ENCODE measurements around the gene CFAP97D2.

CFAP97D2 gene

DNA sequence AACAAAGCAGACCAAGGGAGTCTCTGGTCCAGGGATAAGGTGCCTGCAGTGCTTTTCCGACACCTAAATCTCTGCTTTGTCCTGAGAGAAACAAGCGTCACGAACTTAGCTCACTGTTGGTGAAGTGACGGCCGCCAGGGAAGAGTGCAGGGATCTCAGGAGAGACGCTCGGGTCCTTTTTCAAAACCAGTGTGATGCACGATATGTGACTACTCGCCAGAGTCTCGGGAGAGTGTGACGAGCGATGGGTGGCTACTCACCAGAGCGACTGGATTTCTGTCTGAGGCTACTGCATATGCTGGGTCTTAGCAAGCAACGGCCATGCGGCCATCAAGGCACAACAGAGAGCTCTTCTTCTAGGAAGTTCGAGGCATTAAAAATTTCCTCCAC is 16.5 kb upstream of the CFAP97D2 start:
- no peak overlapping the region for H3K4me3 ChIP-seq (replicated peaks; ENCODE audit: low read depth, low read length)
- TF ChIP-seq, protein P1, sequence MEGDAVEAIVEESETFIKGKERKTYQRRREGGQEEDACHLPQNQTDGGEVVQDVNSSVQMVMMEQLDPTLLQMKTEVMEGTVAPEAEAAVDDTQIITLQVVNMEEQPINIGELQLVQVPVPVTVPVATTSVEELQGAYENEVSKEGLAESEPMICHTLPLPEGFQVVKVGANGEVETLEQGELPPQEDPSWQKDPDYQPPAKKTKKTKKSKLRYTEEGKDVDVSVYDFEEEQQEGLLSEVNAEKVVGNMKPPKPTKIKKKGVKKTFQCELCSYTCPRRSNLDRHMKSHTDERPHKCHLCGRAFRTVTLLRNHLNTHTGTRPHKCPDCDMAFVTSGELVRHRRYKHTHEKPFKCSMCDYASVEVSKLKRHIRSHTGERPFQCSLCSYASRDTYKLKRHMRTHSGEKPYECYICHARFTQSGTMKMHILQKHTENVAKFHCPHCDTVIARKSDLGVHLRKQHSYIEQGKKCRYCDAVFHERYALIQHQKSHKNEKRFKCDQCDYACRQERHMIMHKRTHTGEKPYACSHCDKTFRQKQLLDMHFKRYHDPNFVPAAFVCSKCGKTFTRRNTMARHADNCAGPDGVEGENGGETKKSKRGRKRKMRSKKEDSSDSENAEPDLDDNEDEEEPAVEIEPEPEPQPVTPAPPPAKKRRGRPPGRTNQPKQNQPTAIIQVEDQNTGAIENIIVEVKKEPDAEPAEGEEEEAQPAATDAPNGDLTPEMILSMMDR (IDR thresholded peaks at IDR 0.05; ENCODE audit: low read length, missing control alignments): no peak
- DNase-seq (ENCODE audit: low read depth): no peak

DNA sequence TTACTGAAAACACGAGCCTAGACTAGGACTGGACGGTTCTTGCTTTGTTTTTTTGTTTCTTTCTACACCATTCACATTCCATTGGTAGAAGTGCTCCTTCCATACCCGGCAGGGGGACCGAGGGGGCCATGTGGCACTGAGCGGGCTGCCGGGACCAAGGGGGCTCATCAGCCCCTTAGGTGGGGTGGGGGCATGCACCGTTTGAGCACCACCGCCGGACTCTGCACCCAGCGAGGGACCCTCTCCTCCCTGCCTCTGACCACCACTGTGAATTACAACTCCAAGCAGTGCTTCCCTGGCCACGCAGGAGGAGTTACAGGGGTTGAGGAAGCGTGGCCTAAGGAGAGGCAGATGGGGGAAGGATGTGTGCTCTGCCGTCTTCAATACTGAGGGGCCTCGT is 15.0 kb upstream of the CFAP97D2 start:
- DNase-seq (ENCODE audit: low read depth): no peak
- no peak overlapping the region for H3K4me3 ChIP-seq (replicated peaks; ENCODE audit: low read depth, low read length)
- TF ChIP-seq, protein P1 (IDR thresholded peaks at IDR 0.05; ENCODE audit: low read length, missing control alignments): no peak

DNA sequence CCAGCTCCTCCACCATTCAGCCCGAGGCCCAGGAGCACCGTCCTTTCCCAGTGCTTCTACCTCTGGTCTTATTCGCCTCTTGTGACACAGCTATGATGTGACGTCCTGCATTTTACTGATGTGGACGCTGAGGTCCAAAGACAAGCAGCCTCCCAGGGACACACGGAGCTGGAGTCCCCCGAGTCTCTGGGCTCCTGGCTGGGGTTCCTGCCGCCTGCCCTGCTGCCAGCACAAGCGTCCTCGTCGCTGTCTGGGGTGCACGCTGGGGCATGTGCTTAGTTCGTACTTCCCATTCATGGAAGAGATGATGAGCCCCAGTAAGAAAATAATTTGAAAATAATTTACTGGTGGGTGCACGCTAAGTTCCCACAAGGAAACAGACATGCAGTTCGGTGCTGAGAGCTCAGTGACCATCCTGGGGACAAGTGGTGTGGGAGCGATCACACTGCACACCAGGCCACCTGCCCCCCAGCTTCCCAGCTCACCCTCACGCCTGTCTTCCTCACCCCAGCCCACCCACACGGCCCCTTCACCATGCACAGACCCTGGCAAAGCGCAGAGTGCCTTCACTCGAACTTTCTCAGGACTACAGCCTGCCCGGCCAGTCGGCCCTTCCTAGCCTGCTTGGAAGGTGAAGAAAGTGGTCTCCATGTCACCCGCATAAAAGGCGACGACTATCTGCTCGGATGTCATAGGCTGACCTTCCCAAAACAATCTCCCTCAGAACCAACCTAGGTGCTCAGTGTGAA is 14.2 kb upstream of the CFAP97D2 start:
- no peak overlapping the region for H3K4me3 ChIP-seq (replicated peaks; ENCODE audit: low read depth, low read length)
- TF ChIP-seq, protein P1 (IDR thresholded peaks at IDR 0.05; ENCODE audit: low read length, missing control alignments): no peak
- DNase-seq (ENCODE audit: low read depth): no peak

DNA sequence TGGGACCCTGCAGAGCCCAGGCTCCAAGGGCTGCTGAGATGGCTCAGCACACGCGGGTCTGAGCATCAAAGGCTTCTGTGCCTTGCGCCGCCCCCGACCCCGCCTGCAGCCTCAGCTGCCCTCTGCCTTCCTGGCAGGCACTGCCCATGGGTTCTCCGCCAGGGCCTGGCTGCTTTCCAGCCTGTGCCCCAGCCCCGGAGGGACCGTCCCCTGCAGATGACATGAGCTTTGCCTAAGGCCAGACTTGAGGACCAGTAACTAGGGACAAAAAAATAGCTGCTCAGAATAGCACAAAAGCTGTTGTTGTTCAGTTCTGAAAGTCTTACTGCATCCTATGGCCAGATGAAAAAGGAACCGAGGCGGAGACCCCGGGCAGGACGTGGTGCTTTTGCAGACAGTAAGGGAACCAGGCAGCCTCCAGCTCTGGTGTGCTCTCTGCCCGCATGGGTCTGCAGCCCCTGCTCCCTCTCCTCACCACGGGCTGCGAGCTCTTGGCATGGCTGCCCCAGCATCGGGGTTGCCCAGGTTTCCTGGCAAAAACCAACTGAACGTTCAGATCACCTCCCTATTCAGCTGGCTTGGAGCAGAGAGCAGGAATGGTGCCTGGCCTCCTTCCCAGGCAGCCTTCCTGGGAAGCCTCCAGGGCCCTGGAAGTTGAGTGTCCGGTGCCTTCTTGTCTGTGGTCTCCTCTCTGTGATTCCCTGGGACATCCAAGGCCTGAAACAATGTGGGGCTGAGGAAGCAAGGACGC is 12.5 kb upstream of the CFAP97D2 start:
- H3K4me3 ChIP-seq (replicated peaks; ENCODE audit: low read depth, low read length): no peak overlapping the region
- DNase-seq (ENCODE audit: low read depth): no peak
- TF ChIP-seq, protein P1 (IDR thresholded peaks at IDR 0.05; ENCODE audit: low read length, missing control alignments): no peak

DNA sequence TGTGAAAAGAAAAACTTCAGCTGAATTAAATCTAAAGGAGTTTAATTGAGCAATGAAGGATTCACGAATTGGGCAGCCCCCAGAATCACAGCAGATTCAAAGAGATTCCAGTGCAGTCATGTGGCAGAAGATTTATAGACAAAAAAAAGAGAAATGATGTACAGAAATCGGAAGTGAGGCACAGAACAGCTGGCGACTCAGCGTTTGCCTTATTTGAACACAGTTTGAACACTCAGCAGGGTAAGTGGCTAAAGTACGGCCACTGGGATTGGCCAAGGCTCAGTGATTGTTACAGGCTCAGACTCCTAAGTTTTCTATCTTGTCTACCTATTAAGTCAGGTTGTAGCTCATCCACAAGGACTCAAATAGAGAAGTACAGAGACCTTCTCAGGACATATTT is 11.6 kb upstream of the CFAP97D2 start:
- no peak for DNase-seq (ENCODE audit: low read depth)
- H3K4me3 ChIP-seq (replicated peaks; ENCODE audit: low read depth, low read length): no peak overlapping the region
- TF ChIP-seq, protein P1 (IDR thresholded peaks at IDR 0.05; ENCODE audit: low read length, missing control alignments): no peak

DNA sequence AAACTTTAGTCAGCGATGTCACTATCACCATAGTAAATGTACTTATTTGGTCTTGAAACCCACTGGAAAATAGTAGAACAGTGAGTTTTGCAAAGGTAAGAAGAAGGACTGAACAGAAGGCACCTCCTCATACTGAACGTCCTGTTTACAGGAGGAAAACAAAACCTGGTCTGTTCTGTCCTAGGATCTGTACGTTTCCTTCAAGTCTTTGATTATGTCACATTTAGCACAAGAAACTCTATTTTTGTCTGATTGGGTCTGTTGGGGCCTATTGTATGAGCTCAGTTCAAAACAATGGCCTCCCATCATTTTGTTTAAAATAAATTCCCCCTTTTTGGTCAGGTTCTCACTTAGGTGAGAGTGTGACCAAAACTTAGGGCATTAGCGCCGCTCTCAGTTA is 11.2 kb upstream of the CFAP97D2 start:
- H3K4me3 ChIP-seq (replicated peaks; ENCODE audit: low read depth, low read length): no peak overlapping the region
- DNase-seq (ENCODE audit: low read depth): no peak
- TF ChIP-seq, protein P1 (IDR thresholded peaks at IDR 0.05; ENCODE audit: low read length, missing control alignments): no peak
